Skin epidermis (tissue), 12 donors: ENCODE measurements around the gene ZNF556.
A peak's percentile ranks its signal among the peaks of the same experiment; 100 is the strongest.

Source experiments
- H3K27ac ChIP-seq, 21 experiments: fragments of 200-600 bp; sonication (generic) in 11 of 21; one replicate each; pipeline ENCODE4 v1.5.0; 2020; ENCODE audit warnings: mild to moderate bottlenecking in 3 of 21, inconsistent platforms in 2 of 21, moderate library complexity in 2 of 21
- H3K4me3 ChIP-seq, 7 experiments: fragments of 200-600 bp; sonication (generic) in 2 of 7; one replicate each; pipeline ENCODE4 v1.5.0; 2020; ENCODE audit warnings: inconsistent platforms in 2 of 7, mild to moderate bottlenecking in 2 of 7, moderate library complexity in 1 of 7

The ZNF556 gene

GRCh38 chr19:2867025-2867991, at the start of gene ZNF556:
ZNF556 (plus strand) TSS chr19:2867335; CDS start chr19:2867422, 87 bp downstream.
- Histone ChIP-seq H3K4me3 (peak within 1 kb of the TSS in 3 of 7 experiments; percentile 16 to 31 (median 21)), H3K27ac (no peak within 1 kb of the TSS)

DNA sequence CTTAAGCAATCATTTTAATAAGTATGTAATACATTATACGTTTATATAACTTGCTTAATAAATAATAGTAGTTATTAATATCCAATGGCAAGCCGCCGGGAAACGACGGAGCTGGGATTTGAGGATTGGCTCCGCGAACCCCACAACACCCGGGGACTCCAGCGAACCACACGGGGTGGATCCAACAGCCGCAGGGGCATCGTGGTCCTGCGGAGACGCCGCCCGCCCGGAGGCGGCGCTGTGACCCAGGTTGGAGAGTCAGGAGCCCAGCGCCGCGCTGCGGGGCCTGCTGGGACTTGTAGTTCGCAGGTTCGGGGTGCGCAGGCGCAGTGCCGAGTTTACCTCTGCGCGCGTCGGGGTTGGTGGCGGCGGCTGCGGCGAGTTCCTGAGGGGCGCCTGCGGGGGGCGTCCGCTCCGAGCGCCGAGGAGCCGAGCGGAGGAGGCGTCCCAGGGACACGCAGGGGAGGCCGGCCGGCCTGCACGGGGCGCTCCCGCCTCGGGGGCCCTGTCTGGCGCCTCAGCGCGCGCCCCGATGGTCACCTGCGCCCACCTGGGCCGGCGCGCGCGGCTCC, 47.5 kb upstream of the ZNF556 start, which contains the start of gene ZNF554:
TSS of gene ZNF554 (plus strand) at position 329 of the 572 bp plus-strand sequence. CDS start at position 533, 204 bp downstream.
- Histone ChIP-seq H3K4me3 (peak within 1 kb of the TSS; percentile 60 to 95 (median 77)), H3K27ac (peak within 1 kb of the TSS in 20 of 21 experiments; percentile 26 to 90 (median 76))

GRCh38 chr19:2820112-2820702, 46.9 kb upstream of the ZNF556 start:
- H3K27ac ChIP-seq, result peak overlapping the region in 20 of 21 experiments; percentile 26 to 90 (median 76)
- H3K4me3 ChIP-seq, result peak overlapping the region; percentile 60 to 95 (median 77)

- Histone ChIP-seq H3K4me3 (no peak overlapping the region), H3K27ac (no peak overlapping the region)
Observed at GRCh38 chr19:2822846-2823245, 44.3 kb upstream of the ZNF556 start.

DNA sequence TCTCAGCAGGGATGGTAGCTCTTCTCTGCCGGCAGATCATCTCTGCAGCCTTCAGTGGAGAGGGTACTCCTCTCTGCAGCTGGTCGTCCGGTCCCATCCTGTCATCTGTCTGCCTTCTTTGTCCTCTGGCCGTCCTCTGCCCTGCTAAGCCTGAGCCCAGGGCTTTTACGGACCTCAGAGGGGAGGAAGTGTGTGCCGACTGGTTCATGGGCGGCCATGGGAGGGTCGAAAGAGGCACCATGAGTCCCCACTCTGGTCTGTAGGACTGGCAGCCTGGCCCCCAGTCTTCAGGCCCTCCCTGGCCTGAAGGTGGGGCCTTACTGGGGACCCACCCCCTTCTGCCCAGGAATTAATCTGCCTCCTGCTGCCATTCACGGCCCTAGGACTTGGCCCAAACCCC, 43.5 kb upstream of the ZNF556 start:
- Histone ChIP-seq H3K27ac (no peak overlapping the region), H3K4me3 (no peak overlapping the region)

DNA sequence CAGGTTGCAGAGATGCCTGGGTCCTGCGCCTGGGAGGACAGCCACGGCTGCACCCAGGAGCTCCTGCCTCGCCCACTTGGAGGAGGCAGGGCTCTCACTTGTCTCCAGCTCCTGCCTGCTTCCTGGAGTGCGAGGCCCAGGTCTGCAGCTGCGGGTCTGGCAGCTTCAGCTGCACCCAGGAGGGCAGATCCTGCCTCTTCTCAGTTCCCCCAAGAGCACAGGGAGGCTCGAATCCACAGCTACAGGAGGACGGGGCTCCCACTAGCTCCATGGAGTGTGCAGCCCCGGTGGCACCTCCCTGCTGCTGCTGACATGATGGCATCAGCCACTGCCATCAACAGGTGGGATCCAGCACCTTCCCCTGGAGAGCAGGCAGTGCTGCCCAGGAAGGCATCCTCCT, 43.0 kb upstream of the ZNF556 start:
- no peak overlapping the region for H3K4me3 ChIP-seq
- H3K27ac ChIP-seq, result no peak overlapping the region

DNA sequence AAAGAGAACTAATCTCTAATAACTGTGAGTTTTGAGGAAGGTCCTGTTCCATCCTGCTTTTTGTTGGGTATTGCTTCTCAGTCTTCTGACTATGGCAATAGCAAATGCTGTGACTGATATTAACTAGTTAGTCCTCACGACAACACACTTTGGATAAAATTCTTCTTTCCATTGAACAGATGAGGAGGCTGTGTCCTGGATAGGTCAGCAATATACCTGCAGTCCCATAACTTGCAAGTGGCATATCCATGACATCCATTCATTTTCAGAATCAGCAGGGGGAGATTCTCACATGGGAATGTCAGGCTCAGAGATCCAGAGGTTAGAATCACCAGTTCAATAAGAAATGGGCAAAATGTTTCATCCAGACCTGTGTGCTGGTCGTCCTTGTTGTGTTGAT, 40.1 kb upstream of the ZNF556 start:
- Histone ChIP-seq H3K4me3 (no peak overlapping the region), H3K27ac (no peak overlapping the region)

- no peak overlapping the region for H3K4me3 ChIP-seq
- no peak overlapping the region for H3K27ac ChIP-seq
Observed at GRCh38 chr19:2827840-2828489, 39.2 kb upstream of the ZNF556 start.

- H3K27ac ChIP-seq, result no peak overlapping the region
- H3K4me3 ChIP-seq, result no peak overlapping the region
Observed at GRCh38 chr19:2834294-2834871, 32.8 kb upstream of the ZNF556 start.

DNA sequence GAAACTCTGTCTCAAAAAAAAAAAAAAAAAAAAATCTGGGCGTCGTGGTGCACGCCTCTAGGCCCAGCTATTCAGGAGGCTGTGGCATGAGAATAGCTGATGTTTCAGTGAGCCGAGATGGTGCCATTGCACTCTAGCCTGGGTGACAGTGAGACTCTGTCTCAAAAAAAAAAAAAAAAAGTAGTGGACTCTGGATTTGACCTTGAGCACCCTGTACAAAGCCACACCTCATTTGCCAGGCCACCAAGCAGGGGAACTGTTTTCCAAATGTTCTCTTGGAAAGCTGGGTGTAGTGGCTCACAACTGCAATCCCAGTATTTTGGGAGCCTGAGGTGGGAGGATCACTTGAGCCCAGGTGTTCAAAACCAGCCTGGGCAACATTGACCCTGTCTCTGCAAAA, 29.7 kb upstream of the ZNF556 start:
- no peak overlapping the region for H3K4me3 ChIP-seq
- H3K27ac ChIP-seq, result no peak overlapping the region

- Histone ChIP-seq H3K27ac (peak within 1 kb of the TSS; percentile 51 to 95 (median 89)), H3K4me3 (peak within 1 kb of the TSS; percentile 61 to 99 (median 94))
Observed at GRCh38 chr19:2840794-2841791, 26.0 kb upstream of the ZNF556 start, which contains the start of gene ZNF555. ZNF555 (plus strand) TSS chr19:2841475; CDS start chr19:2841573, 98 bp downstream.

- Histone ChIP-seq H3K4me3 (peak overlapping the region; percentile 61 to 99 (median 94)), H3K27ac (peak overlapping the region; percentile 11 to 95 (median 88))
Observed at GRCh38 chr19:2841855-2842574, 25.1 kb upstream of the ZNF556 start.

- no peak overlapping the region for H3K27ac ChIP-seq
- no peak overlapping the region for H3K4me3 ChIP-seq
Observed at GRCh38 chr19:2845107-2845506, 22.0 kb upstream of the ZNF556 start.

GRCh38 chr19:2846180-2846894, 20.8 kb upstream of the ZNF556 start:
- Histone ChIP-seq H3K4me3 (no peak overlapping the region), H3K27ac (no peak overlapping the region)

- no peak overlapping the region for H3K4me3 ChIP-seq
Observed at GRCh38 chr19:2847507-2847906, 19.6 kb upstream of the ZNF556 start.

GRCh38 chr19:2848616-2849015, 18.5 kb upstream of the ZNF556 start:
- no peak overlapping the region for H3K27ac ChIP-seq
- no peak overlapping the region for H3K4me3 ChIP-seq

More at GRCh38 chr19:2847507-2847906, 19.6 kb upstream of the ZNF556 start:
- no peak overlapping the region for H3K27ac ChIP-seq
